NCI-H2029 treated with DMSO at 0.1 percent for 48 hours (cell line): ENCODE measurements around the gene CACNG4.

Experiments used
- DNase-seq: peaks from one replicate; lab custom pipeline; 2025; lab: John Stamatoyannopoulos, UW

Gene CACNG4

DNA sequence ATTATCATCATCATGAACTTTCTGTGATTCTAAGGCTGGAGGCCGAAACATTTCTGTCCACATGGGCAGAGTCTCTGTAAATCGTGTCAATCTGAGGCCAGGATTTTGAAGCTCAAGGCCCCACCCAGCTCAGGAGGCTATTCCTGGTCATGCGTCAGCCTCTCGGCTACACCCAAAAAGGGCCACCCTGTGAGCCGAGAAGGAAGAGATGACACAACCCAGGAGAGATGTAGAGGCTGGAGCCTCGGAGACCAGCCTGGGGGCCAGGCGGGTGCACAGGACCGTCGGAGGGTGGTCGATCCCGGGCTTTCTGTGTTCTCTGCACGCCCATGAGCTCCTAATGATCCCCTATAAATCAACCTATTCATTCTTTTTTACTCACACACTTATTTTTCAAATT is 78.8 kb downstream of the CACNG4 start:
- no peak for DNase-seq

- no peak for DNase-seq
These were observed 79.7 kb downstream of the CACNG4 start, which contains the start of gene CACNG1 for GRCh38 chr17:67044016-67044772. CACNG1 (plus strand) TSS chr17:67044554; CDS start chr17:67044661, 107 bp downstream.

GRCh38 chr17:67044940-67045339 is 80.4 kb downstream of the CACNG4 start:
- DNase-seq = no peak

- DNase-seq = no peak
These were observed 81.9 kb downstream of the CACNG4 start for GRCh38 chr17:67046398-67046797.

DNA sequence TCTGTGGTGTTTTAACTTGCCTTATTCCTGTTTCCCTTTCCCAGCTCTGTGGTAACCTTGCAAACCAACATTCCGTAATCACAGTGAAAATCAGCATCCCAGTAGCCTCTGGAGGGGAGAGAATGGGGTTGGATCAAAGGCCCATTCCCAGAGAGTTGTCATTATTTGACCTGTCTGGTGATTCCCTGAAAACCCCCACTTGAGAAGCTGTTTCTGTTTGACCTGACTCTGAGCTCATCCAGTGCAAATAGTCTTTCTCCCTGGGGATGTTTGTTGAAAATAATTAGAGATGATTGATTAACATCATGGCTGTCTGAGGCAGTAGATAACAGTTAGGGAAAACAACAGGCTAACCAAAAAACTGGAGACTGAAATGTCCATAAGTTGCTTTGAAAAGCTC is 82.9 kb downstream of the CACNG4 start:
- no peak for DNase-seq

GRCh38 chr17:67049025-67049739 is 84.7 kb downstream of the CACNG4 start:
- no peak for DNase-seq

GRCh38 chr17:67050066-67050465 is 85.6 kb downstream of the CACNG4 start:
- no peak for DNase-seq

- DNase-seq = no peak
These were observed 86.1 kb downstream of the CACNG4 start for GRCh38 chr17:67050471-67051154.

- no peak for DNase-seq
These were observed 86.6 kb downstream of the CACNG4 start for GRCh38 chr17:67051155-67051538.

DNA sequence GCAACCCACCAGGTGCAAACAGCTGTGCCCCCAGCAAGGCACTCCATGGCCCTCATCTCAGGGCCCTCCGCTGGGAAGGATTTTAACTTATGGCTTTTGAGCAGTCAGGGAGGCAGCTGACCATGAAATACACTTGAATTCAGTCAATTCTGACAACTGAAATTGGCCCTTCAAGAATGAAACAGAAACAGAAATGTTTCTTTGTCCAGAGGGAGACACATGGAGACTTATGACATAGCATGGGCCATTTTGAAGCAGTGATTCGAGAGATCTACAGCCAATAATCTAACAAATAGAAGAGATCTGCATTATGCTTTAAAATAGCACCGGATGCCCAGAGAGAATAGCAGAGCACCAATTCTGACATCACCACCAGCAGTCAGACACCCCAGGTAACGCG is 87.3 kb downstream of the CACNG4 start:
- DNase-seq = no peak

GRCh38 chr17:67052720-67053437 is 88.4 kb downstream of the CACNG4 start:
- DNase-seq = no peak

DNA sequence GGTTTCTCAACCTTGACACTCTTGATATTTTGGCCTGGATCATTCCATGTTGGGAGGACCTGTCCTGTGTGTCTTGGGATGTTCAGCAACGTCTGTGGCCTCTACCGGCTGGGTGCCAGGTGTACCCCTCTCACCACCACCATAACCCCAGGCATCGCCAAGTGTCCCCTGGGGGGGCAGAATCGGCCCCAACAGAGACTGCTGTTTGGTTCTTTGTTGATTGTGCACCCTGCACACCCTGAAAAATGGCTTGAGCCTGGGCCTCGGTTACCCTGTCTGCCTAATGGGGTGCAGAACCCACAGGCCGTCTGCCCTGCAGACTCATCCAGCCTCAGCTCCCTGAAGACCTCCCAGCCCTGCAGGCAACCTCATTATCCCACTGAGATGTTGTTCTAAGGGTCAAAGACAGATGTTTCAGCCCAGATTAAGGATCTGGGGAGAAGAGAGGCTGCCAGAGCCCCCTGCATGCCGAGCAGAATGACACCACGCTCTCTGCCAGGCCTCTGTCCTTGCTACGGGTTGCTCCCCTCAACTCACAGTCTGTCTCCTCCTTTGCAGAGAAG is 89.0 kb downstream of the CACNG4 start:
- DNase-seq = no peak

GRCh38 chr17:67054011-67054591 is 89.6 kb downstream of the CACNG4 start:
- no peak for DNase-seq

DNA sequence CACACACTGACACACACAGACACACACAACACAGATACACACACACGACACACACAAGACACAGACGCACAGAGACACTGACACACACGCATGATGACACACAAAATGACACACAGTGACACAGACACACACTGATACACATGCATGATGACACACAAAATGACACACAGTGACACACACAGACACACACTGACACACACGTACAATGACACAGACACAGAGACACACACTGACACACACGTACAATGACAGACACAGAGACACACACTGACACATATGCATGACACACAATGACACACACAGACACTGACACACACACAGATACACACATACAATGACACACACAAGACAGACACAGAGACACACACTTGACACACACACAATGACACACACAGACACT is 90.1 kb downstream of the CACNG4 start:
- no peak for DNase-seq

GRCh38 chr17:67055041-67055443 is 90.5 kb downstream of the CACNG4 start:
- no peak for DNase-seq

- DNase-seq = no peak
These were observed 91.6 kb downstream of the CACNG4 start for GRCh38 chr17:67055811-67056745.

GRCh38 chr17:67056746-67057490 is 92.4 kb downstream of the CACNG4 start:
- no peak for DNase-seq

- DNase-seq = no peak
These were observed 93.5 kb downstream of the CACNG4 start for GRCh38 chr17:67058036-67058435.

- DNase-seq = no peak
These were observed 94.9 kb downstream of the CACNG4 start for GRCh38 chr17:67059372-67059771.

DNA sequence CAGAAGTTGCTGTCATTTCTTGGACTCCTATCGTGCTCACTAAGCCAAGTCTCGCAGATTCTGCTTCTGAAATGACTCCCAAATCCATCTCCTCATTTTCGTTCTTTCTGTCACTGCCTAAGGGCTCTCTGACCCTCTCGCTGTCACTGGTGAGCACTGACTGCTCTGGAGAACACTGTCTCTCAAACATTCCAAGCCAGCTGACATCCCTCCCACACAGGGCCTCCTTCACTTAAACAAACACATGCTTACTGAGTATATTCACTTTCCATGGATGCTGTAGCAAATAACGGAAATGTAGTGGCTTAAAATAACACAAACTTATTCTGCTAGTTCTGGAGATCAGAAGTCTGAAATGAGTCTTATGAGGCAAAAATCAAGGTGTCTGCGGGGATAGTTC is 98.6 kb downstream of the CACNG4 start:
- no peak for DNase-seq
